ENCODE results near the gene ITPRIP.

ITPRIP gene

DNA sequence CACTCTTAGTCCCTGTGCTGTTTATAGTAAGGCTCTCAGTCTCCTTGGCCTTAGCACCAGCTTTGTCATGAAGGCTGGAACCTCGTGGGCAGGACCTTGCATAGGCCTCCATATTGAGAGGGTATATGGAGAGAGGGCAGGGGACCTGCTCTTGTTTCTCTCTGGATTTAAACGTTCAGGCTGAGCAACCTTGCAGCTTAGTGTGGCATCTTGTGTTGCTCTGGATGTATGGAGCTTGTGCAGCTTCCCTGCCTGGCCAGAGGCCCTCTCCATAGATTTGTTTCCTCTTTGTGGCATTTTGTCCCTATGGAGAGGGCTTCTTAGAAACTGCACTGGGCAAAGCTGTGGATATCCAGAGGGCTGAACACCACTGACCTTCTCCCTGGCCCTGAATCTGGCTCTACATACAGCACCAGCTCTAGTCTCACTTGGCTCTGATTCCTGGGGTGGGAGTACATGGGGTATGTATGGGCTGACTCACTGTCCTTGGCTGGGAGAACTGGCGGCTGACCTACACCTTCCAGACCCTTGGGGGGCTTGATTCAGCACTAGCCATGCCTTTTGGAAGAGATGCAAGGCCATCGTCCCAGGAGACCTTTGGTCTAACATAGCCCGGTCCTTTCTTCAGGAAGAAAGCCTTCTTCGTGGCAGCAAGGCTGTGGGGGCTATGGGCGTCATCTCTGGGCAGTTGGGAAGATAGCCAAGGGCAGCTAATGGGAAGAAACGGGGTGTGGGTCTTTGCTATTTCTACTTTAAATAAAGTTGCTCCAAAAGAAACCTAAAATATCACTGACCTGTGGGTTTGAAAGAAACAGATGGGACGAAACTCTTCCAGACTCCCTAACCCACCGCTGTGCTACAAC lies 30.5 kb downstream of the ITPRIP start:
- DNase-seq (ENCODE audit: low read depth): no peak

DNA sequence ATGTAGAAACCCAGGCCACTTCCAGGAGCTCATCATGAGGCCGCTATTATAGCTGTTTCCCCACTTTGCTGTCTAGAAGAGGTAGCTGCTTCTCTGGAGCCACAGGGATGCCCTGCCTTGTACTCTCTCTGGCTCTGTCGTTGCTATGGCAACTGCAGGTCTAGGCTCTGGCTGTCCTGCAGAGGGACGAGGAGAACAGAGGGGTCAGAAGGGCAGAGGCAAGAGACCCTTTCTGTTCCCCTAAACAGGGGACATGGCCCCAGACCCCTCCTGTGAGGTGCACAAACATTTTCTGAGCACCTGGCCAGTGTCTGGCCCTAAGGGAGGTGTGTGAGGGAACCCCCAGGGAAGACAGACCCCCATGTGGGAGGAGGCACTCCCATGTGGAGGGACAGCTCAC lies 31.4 kb downstream of the ITPRIP start:
- no peak for DNase-seq (ENCODE audit: low read depth)

DNA sequence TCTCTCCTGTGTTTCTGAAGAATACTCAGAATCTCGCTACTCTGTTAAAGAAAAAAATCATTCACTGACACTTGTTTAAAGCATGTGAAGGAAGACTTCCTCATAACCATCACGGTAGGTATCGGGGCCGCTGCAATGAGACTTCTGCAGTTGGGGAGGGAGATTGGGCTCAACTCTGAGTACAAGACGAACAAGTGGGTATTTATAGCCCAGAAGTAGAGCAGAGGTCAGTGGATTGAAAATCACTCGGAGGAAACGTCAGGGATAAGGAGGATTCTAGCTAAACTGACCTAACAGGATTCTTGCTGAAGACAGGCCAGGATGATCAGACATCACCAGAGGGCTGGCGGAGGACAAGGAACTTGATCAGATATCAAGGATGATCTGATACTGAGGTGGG lies 33.3 kb downstream of the ITPRIP start:
- no peak for DNase-seq (ENCODE audit: low read depth)

DNA sequence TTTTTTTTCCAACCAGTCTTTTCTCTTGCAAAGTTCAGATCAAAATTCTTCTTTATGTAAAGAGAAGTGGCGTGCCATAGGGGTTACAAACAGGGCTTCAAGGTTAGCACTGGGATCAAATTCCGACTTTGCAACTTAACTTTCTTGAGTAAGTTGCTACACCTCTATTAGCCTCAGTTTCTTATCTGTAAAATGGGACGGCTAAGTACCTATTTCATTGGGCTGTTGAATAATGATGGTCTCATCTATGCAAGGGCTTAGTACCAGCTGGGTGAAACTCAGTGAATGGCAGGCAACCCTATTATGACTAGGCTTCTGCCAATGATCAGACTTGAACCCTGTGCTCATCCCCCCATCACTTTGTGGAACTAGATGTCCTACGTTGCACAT lies 33.9 kb downstream of the ITPRIP start:
- DNase-seq (ENCODE audit: low read depth): no peak

DNA sequence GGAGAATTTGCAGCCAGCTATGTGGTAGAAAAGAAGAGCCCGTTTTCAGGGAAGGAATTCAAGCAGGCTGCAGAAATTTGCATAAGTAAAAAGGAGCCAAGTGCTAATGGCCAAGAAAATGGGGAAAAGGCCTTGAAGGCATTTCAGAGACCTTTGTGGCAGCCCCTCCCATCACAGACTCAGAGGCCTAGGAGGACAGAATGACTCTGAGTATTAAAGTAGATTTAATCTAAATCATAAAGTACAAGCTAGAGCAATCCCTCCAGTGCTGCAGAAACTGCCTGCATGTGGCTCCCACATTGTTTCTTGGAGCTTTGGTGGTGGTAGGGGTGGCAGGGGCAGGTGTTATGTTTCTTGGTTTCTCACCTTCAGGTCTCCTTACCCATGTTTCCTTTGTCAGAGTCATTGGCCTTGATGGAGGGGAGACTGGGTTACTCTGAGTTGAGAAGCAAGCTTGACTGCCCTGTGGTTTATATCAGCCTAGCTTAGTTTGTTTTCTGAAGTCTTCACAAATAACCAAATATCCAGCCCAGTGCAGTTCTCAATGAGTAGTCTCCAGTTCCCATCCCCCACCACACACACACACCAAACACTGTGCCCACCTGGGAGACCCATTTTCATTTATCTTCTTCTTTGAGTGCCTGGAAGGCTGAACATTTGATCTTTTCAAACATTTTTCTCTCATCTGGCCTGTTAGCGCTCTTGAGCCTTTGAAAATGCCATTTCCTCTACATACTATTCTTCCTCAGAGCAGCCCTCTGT lies 34.5 kb downstream of the ITPRIP start:
- DNase-seq (ENCODE audit: low read depth): no peak

DNA sequence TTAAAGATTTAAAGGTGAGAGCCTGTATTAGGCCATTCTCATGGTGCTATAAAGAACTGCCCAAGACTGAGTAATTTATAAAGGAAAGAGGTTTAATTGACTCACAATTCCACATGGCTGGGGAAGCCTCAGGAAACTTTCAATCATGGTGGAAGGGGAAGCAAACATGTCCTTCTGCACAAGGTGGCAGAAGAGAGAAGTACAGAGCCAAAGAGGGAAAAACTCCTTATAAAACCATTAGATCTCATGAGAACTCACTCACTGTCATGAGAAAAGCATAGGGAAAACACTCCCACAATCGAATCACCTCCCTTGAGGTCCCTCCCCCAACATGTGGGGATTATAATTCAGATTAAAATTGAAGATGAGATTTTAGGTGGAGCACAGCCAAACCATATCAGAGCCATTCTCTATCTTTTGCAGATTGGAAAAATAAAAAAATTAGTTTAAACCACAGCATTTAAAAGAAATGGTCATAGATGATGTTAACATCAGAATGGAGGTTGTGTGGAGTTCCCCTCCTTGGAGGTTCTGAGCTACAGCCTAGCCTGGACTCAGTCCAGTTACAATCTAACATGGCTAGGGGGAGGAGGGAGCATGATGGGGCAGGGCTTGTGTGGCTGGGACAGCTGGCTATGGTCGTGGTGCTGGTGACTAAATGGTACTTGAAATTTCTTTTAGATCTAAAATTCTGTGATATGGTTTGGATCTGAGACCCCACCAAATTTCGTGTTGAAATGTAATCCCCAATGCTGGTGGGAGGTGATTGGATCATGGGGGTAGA lies 36.2 kb downstream of the ITPRIP start:
- DNase-seq (ENCODE audit: low read depth): no peak

DNA sequence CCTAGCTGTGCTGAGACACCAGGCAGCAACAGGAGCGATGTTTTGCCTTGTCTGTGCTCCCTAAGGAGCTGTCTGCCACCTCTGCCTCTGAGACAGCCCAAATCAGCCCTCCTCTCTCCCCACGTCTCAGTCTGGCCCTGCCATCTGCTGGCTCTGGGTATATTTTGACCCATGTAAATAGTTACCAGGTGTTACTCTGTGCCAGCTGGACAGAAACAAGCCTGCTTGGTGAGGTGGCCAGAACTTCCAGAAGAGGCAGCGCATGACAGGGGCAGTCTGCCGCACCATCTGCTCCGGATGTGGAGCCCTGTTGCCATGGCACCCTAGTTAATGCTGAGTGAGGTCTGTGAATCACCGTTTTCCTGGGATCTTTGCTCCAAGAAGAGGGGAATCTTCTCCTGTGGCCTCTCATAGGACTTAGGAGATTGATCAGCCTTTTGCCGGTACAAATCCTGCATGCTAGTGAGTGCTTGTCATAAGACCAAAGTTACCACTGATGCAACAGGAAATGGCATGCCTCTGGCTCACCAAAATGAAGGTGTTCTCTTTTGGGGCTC lies 37.5 kb downstream of the ITPRIP start:
- DNase-seq (ENCODE audit: low read depth): no peak

DNA sequence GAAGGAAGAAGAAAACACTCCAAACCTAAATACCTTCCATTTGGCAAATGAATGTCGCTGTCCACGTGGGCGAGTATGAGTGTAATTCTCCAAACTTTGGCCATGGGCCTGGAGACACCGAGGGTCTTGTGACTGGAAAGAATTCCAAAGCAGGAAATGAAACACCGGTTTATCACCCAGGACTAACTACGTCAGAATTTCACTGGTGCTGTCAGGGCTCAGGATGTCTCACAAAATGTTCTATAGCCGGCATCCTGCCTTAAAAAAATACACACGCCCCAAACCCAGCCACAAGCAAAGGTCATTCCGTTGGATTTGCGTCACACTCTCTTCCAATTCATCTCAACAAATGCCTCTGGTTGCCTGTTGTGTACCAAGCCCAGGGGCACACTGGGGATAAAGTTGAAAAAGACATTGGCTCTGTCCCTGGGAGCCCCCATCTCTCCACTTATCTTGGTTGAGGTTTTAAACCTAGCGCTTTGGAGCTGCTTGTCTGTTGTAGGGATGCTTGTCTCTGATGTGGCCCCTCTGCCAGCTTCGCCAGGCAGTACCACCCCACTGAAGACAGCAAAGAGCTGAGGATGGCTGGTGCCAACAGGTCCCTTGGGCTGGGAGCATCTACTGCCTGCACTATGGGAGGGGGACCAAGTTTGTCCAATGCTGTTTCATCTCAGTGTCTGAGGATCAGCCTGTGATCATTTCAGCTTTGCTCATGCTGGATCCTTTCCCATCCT lies 38.1 kb downstream of the ITPRIP start:
- no peak for DNase-seq (ENCODE audit: low read depth)

DNA sequence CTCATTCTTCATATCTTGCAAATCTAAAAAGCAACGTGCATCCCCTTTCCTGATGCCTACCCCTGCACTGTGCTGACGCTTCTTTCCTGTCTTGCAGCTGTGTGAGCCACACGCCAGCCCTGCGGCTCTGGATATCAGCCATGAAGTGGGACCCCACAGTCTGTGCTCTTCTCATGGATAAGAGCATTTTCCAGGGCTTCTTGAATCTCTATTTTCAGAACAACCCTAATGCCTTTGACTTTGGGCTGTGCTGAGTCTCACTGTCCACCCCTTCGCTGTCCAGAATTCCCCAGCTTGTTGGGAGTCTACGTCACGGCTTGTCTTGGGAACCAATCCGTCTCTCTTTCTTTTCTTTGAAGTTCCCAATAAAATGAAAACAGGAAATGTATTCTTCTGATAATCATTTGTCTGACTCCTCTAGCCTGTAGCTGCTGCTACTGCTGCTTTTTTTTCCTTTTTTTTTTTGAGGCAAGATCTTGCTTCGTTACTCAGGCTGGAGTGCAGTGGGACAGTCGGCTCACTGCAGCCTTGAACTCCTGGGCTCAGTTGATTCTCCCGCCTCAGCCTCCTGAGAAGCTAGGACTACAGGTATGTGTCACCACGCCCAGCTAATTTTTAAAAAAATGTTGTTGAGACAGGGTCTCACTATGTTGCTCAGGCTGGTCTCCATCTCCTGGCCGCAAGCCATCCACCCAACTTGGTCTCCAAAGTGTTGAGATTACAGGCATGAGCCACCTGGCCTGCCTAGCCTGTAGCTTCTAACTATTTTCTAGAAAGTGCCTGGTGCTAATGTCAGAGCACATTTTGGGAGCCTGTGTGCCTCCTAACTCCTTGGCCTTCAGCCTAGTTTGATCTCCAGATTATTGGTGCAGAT lies 39.0 kb downstream of the ITPRIP start:
- DNase-seq (ENCODE audit: low read depth): no peak

DNA sequence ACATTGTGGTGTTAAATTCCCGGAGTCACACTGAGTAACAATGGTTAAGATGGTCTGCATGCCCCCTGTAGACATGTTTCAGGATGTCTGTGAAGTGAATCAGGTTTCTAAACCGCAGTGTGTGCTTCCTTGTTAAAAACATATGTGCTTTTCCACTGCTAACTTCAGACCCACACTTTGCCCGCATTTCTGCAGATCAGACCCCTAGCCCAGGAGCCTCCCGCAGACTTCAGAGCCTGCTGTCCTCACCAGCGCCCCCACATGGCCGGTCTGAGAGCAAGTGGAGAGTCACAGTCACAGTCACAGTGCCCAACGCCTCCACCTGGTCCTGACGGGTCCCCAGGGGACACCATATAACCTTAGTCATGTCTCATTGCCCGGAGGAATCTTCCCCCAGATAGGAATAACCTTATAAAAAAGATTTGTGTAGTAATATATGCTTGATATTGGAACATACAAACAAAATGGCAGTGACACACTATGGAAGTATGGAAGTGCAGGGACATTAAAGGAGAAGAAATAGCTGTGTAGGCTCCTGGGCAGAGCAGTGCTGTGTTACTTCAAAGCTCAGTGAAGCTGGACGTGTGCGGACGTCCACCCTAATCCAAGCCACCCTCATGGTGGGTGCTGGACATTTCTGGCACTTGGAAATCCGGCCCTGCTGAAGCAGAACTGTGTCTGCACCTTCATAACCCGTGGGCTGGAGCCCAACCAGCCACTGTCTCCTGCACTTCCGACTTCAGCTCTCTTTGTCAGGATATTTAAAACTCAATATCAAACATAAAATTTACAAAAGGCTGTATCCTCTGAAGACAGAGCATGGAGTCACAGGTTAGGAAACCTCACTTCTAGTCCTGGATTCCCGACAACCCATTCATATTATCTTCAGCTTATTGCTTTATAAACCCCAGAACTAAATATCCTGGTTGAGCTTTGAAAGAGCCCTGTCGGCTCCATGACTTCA lies 40.3 kb downstream of the ITPRIP start:
- DNase-seq (ENCODE audit: low read depth): peak; percentile 26

DNA sequence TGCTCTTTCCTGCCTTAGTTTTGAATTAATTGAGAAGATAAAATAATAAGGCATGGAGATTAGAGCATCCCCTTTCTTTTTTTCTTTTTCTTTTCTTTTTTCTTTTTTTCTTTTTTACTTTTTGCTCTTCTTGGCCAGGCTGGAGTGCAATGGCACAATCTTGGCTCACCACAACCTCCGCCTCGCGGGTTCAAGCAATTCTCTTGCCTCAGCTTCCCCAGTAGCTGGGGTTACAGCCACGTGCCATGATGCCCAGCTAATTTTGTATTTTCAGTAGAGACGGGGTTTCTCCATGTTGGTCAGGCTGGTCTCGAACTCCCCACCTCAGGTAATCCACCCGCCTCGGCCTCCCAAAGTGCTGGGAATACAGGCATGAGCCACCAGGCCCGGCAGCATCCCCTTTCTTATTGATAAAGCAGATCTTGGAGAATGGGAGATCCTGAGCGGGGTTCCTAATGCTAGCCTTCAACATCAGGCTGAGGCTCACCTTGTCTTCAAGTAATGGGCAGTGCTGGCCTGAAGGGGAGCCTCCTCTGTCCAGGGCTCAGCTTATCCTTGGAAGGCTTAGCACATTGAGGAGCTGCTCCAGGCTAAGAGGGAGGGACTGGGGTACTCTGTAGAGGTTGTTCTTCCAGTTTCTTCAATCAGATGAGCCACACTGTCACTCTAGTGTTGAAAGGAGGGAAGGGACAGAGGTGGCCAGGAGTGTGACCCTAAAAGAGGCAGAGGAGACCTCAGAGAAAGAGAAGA lies 41.4 kb downstream of the ITPRIP start:
- DNase-seq (ENCODE audit: low read depth): no peak

DNA sequence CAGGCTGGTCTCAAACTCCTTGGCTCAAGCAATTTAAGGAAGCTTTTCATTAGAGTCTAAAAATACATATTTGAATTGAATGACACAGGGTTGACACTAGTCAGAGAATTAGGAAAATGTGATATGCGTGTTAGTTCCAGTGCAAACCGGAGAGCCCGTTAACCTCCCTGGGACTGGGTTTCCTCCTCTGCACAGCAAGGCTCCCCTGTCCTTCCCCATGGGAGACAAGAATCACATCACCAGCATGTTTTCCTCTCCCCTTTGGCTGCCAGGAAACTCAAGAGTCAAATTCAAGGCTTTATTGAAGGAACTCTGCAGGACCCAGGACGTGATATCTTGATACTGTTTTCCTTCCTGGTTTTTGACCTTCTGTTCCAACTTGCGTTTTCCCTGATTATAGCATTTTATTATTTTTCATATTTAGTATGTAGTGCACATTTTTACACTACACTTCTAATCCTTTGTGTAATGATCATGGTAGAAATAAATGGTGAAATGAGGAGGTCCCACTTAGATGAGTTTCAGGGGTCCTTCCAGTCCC lies 44.4 kb downstream of the ITPRIP start:
- DNase-seq (ENCODE audit: low read depth): no peak

DNA sequence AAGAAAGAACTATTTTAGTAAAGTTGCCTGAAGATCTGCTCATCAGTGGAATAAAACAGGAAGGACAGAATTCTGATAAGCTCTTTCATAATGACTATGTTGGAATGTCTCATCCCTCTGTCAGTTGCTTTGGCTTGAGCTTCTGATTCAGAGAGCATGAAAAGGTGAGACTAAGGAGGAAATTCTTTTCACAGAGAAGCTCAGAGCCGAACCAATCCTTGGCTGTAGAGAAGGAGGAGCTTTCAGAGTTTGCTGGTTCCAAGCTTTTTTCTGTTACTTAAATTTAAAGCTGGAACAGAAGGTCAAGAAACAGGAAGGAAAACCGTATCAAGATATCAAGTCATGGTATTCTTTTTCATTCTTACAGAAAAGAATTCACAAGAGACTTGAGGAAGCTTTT lies 45.3 kb downstream of the ITPRIP start:
- DNase-seq (ENCODE audit: low read depth): no peak

DNA sequence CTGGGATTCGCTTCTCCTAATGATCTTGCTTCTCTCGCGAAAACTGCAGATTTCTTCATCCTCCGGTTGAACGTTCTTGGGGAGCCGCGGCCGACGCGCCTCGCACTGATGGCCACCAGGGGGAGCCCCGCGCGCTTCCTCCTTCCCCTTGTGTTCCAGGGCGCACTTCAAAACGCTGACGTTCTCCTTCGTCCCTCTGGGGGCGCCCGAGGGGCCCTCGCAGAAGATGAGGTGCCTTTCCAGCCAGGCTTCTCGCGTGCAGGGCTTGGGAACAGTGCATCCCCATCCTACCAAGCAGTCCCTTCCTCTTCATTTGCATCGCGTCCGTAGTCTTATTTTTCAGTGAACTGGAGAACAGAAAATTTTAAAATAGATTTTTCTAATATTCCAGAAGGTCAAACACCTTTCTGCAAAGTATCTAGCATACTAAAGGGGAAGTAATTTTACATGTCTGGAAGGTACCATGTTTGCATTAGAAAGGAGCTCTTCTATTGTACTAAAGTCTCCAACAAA lies 46.8 kb downstream of the ITPRIP start:
- DNase-seq (ENCODE audit: low read depth): peak; percentile 90

DNA sequence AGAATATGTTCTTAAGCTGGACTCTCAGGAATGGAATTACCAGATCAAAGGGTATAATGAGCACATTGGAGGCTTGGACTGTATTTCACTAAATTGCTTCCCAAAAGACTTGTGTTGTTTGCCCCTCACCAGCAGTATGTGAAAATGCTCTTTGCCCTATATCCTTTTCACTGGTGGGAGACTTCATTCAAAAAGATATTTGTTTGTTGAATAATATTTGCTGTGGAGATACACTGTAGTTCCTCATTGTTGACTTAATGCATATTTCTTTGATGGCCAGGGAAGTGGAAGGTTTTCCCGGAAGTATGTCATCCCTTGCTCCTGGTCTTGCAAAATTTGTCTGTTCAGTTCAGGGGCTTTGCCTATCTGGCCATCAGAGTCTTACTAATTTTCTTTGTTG lies 49.9 kb downstream of the ITPRIP start:
- DNase-seq (ENCODE audit: low read depth): no peak

DNA sequence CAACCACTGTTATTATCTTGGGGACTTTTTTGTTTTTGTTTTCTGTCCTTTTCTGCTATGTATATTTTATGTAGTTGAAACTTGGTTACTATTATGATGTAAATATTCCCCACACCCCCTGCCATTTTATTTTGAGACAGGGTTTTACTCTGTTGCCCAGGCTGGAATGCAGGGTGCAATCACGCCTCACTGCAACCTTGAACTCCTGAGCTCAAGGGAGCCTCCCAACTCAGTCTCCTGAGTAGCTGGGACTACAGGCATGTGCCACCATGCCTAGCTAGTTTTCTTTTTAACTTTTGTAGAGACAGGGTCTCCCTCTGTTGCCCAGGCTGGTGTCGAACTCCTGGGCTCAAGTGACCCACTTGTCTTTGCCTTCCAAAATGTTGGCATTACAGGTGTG lies 51.3 kb downstream of the ITPRIP start:
- no peak for DNase-seq (ENCODE audit: low read depth)

DNA sequence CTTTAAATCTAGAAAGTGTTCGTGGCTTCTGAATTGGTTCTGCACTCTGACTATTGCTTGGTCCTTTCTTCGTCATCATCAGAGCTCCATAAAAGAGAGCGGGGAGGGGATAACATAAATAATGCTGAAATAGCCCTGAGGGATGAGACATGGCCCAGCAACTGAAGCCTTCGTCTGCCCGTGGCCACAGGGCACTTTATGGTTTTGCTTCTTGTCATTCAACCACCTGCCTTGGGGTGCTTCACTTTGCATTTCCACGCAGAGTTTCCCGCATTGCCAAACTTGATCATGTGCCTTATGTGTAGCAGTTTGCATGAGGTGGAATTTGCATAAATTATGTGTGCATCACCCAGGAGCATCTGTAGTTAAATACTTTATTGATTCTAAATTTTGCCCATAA lies 53.4 kb downstream of the ITPRIP start:
- DNase-seq (ENCODE audit: low read depth): no peak

DNA sequence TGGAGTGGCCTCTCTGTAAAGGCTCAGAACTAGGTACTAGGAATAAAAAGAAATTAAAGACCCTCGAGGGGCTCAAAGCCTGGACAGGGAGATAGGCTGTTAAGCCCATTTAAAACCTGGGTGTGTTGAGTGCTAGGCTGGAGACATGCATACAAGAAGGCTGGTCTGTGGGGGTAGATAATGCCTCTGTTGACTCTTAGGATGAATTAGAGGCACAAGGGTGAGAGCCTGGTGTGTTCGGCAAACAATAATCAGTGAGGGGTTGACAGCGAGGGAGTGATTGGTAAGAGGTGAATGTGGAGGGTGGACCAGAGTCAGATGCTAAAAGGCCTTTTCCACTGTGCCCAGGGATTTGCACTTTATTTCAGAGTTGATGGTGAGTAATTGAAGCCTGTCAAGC lies 56.6 kb downstream of the ITPRIP start:
- DNase-seq (ENCODE audit: low read depth): no peak
